ENCODE results near the gene SETX.

DNA sequence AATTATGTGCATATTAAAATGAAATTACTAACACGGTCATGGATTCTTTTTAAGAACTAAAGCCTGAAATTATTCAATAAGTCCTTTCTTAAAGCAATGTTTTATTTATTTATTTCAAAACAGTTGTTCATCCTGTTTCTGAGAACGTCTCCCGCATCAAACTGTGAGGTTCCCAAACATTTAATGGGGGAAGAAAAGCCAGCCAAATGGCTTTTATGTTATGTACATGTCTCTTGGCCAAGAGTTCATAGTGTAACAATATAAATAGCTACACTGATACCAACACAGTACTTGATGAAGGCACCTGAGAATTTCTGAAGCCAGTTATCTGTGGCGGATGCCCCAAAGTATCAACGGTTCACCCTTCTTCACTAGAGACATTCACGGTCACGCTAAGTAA is 36.2 kb upstream of the SETX start:
- TF ChIP-seq CTCF (IDR thresholded peaks at IDR 0.05; ENCODE audit: low read length), result no peak
- no peak for TF ChIP-seq EZH2 (IDR thresholded peaks at IDR 0.05; ENCODE audit: borderline replicate concordance, low read length)
